Measurements from ENCODE around the gene FRMD5.

- no peak for TF ChIP-seq CTCF (IDR thresholded peaks at IDR 0.05; ENCODE audit: poor library complexity)
- no peak for TF ChIP-seq EZH2phosphoT487 (IDR thresholded peaks at IDR 0.05; ENCODE audit: low read depth, severe bottlenecking, unreplicated experiment)
These were observed 170.9 kb downstream of the FRMD5 start for GRCh38 chr15:44024155-44024554.
